WTC11 (cell line): Measurements from ENCODE around the gene TRPM7. TPM values are rescaled to one million over a fixed set of nuclear protein-coding genes. Genes with fewer than 3 reads are reported as not detected.

Experiments
- ATAC-seq: fragments of 200-7000 bp; cut with Tn5 transposase; 2 replicates; pipeline ENCODE4 v1.10.0; 2021; ENCODE audit warnings: mild to moderate bottlenecking, moderate library complexity
- CTCF ChIA-PET: fragments of 300-600 bp; sonication (Branson Sonifier 250); formaldehyde crosslinking; loops from one replicate; lab custom pipeline; 2021; ENCODE audit warnings: antibody characterized with exemption; lab: Charles Lee
- POLR2A ChIA-PET: fragments of 350-600 bp; sonication (Branson Sonifier 250); formaldehyde crosslinking; loops from one replicate; lab custom pipeline; 2021; ENCODE audit warnings: antibody characterized with exemption; lab: Charles Lee
- DNase-seq: peaks from one replicate; pipeline ENCODE4 v3.0.0; 2021; ENCODE audit warnings: low spot score
- H3K27ac Mint-ChIP-seq: 2 replicates; pipeline ENCODE4 v1.8.0; 2021; ENCODE audit warnings: mixed read lengths
- H3K27me3 Mint-ChIP-seq: 2 replicates; pipeline ENCODE4 v1.8.0; 2021; ENCODE audit warnings: low read depth, mild to moderate bottlenecking, moderate library complexity, mixed read lengths
- H3K36me3 Mint-ChIP-seq: 2 replicates; pipeline ENCODE4 v1.8.0; 2021; ENCODE audit warnings: mixed read lengths
- H3K4me1 Mint-ChIP-seq: 2 replicates; pipeline ENCODE4 v1.8.0; 2022; ENCODE audit warnings: mixed read lengths
- H3K4me3 Mint-ChIP-seq: 2 replicates; pipeline ENCODE4 v1.8.0; 2021; ENCODE audit warnings: mild to moderate bottlenecking, moderate library complexity, mixed read lengths
- H3K9me3 Mint-ChIP-seq: 2 replicates; pipeline ENCODE4 v1.8.0; 2021; ENCODE audit warnings: mixed read lengths
- ARID4B ChIP-seq: sonication (generic); formaldehyde crosslinking; IDR thresholded peaks from 2 replicates; pipeline ENCODE4 v1.8.0; 2023; ENCODE audit warnings: missing genetic modification reagents, mild to moderate bottlenecking, borderline replicate concordance
- ATF2 ChIP-seq: sonication (generic); formaldehyde crosslinking; IDR thresholded peaks from 2 replicates; pipeline ENCODE4 v1.8.1; 2022; ENCODE audit warnings: low read depth, missing genetic modification reagents, borderline replicate concordance
- CREM ChIP-seq: sonication (generic); formaldehyde crosslinking; IDR thresholded peaks from 2 replicates; pipeline ENCODE4 v1.8.1; 2022; ENCODE audit warnings: mild to moderate bottlenecking, missing genetic modification reagents, moderate library complexity
- CTCF ChIP-seq: fragments of 200-600 bp; IDR thresholded peaks from 2 replicates; pipeline ENCODE4 v1.8.0; 2022; ENCODE audit warnings: antibody characterized with exemption
- FOXP1 ChIP-seq: sonication (generic); formaldehyde crosslinking; IDR thresholded peaks from 2 replicates; pipeline ENCODE4 v1.8.0; 2022; ENCODE audit warnings: missing genetic modification reagents, mild to moderate bottlenecking, moderate library complexity, borderline replicate concordance
- HMGA2 ChIP-seq: fragments of 250-450 bp; sonication (Bioruptor Pico); IDR thresholded peaks from 2 replicates; pipeline ENCODE4 v1.4.0; 2021; ENCODE audit warnings: mild to moderate bottlenecking, moderate library complexity
- JUN ChIP-seq: sonication (generic); formaldehyde crosslinking; IDR thresholded peaks from 2 replicates; pipeline ENCODE4 v1.8.0; 2023; ENCODE audit warnings: mild to moderate bottlenecking, missing genetic modification reagents
- MYBL2 ChIP-seq: sonication (generic); formaldehyde crosslinking; IDR thresholded peaks from 2 replicates; pipeline ENCODE4 v1.8.1; 2023; ENCODE audit warnings: mild to moderate bottlenecking, moderate library complexity, missing genetic modification reagents
- NR3C1 ChIP-seq: sonication (generic); formaldehyde crosslinking; conservative IDR thresholded peaks from 2 replicates; pipeline ENCODE4 v1.8.1; 2023; ENCODE audit warnings: low read depth, mild to moderate bottlenecking, missing genetic modification reagents
- PREB ChIP-seq: sonication (generic); formaldehyde crosslinking; IDR thresholded peaks from 2 replicates; pipeline ENCODE4 v1.8.1; 2022; ENCODE audit warnings: mild to moderate bottlenecking, missing genetic modification reagents, moderate library complexity, borderline replicate concordance
- PRRX2 ChIP-seq: fragments of 250-450 bp; sonication (Bioruptor Pico); IDR thresholded peaks from 2 replicates; pipeline ENCODE4 v1.8.0; 2021; ENCODE audit warnings: mild to moderate bottlenecking
- TCF7 ChIP-seq: sonication (generic); formaldehyde crosslinking; IDR thresholded peaks from 2 replicates; pipeline ENCODE4 v1.8.0; 2022; ENCODE audit warnings: mild to moderate bottlenecking, low read depth, missing genetic modification reagents, moderate library complexity
- USF1 ChIP-seq: sonication (generic); formaldehyde crosslinking; IDR thresholded peaks from 2 replicates; pipeline ENCODE4 v1.8.0; 2022; ENCODE audit warnings: mild to moderate bottlenecking, missing genetic modification reagents
- ZNF138 ChIP-seq: sonication (generic); formaldehyde crosslinking; conservative IDR thresholded peaks from 2 replicates; pipeline ENCODE4 v1.8.1; 2022; ENCODE audit warnings: mild to moderate bottlenecking, moderate library complexity, missing genetic modification reagents
- ZNF425 ChIP-seq: fragments of 250-450 bp; sonication (Bioruptor Pico); conservative IDR thresholded peaks from 2 replicates; pipeline ENCODE4 v1.9.0; 2021; ENCODE audit warnings: mild to moderate bottlenecking
- ZNF532 ChIP-seq: fragments of 250-450 bp; sonication (Bioruptor Pico); IDR thresholded peaks from 2 replicates; pipeline ENCODE4 v1.9.0; 2021; ENCODE audit warnings: mild to moderate bottlenecking, borderline replicate concordance
- total RNA-seq: library from RNA; stranded (reverse); gene quantifications from 3 replicates; pipeline ENCODE4 v1.2.3, GENCODE V29; 2021

The TRPM7 gene
- total RNA-seq, 1 experiment from 2014 or later = 24.0 TPM

GRCh38 chr15:50702762-50703334 is 16.3 kb upstream of the TRPM7 start:
- Mint-ChIP-seq H3K4me1 (no peaks in the 10 kb centered on the region), H3K4me3 (no peak overlapping the region)
- CTCF ChIA-PET = no interaction called here

More at GRCh38 chr15:50702762-50703334, 16.3 kb upstream of the TRPM7 start:
- no peak for DNase-seq
- POLR2A ChIA-PET = no interaction called here
- no peaks in the 10 kb centered on the region for H3K36me3 Mint-ChIP-seq
- H3K9me3 Mint-ChIP-seq = no peaks in the 10 kb centered on the region
- TF ChIP-seq ZNF532 (no peak), USF1 (CRISPR knock-in tag) (no peak), HMGA2 (CRISPR knock-in tag) (no peak), JUN (CRISPR knock-in tag) (no peak), PREB (CRISPR knock-in tag) (no peak), ATF2 (no peak), CREM (CRISPR knock-in tag) (no peak), ARID4B (CRISPR knock-in tag) (no peak), ZNF138 (CRISPR knock-in tag) (no peak), CTCF (no peak), PRRX2 (CRISPR knock-in tag) (no peak), MYBL2 (CRISPR knock-in tag) (no peak), TCF7 (CRISPR knock-in tag) (no peak), ZNF425 (CRISPR knock-in tag) (no peak), FOXP1 (CRISPR knock-in tag) (no peak), NR3C1 (CRISPR knock-in tag) (no peak)
- TF ChIP-seq, all 79 proteins: peak for 0
- H3K27me3 Mint-ChIP-seq = no peaks in the 10 kb centered on the region
- ATAC-seq = no peak
- H3K27ac Mint-ChIP-seq = no peak overlapping the region
